Erythroblast (primary cell): Measurements from ENCODE around the gene BMP7.

ENCODE experiments used
- DNase-seq, 2 experiments: peaks; one replicate each; lab custom pipeline; 2025; lab: John Stamatoyannopoulos, UW
- GATA1 ChIP-seq: IDR thresholded peaks from 2 replicates; pipeline ENCODE4 v1.6.1; 2011; ENCODE audit warnings: low read depth, mild to moderate bottlenecking, control low read depth, low read length, moderate library complexity
- POLR2A ChIP-seq: IDR thresholded peaks from 2 replicates; pipeline ENCODE4 v1.6.1; 2011; ENCODE audit warnings: mild to moderate bottlenecking, low read length

The BMP7 gene

GRCh38 chr20:57137676-57138075 is 128.8 kb downstream of the BMP7 start:
- no peak for DNase-seq
- TF ChIP-seq GATA1 (no peak), POLR2A (no peak)

GRCh38 chr20:57136734-57137133 is 129.7 kb downstream of the BMP7 start:
- DNase-seq = no peak
- no peak for TF ChIP-seq GATA1
- TF ChIP-seq POLR2A = no peak

- no peak for TF ChIP-seq POLR2A
- TF ChIP-seq GATA1 = no peak
- DNase-seq = no peak
Measured at GRCh38 chr20:57135875-57136274, 130.6 kb downstream of the BMP7 start.

GRCh38 chr20:57134804-57135203 is 131.6 kb downstream of the BMP7 start:
- no peak for DNase-seq
- TF ChIP-seq POLR2A = no peak
- no peak for TF ChIP-seq GATA1

- TF ChIP-seq POLR2A = no peak
- TF ChIP-seq GATA1 = no peak
- no peak for DNase-seq
Measured at GRCh38 chr20:57133926-57134650, 132.4 kb downstream of the BMP7 start.

GRCh38 chr20:57131601-57132391 is 134.6 kb downstream of the BMP7 start:
- TF ChIP-seq POLR2A = no peak
- no peak for TF ChIP-seq GATA1
- no peak for DNase-seq

- no peak for DNase-seq
- TF ChIP-seq POLR2A (no peak), GATA1 (no peak)
Measured at GRCh38 chr20:57131077-57131476, 135.4 kb downstream of the BMP7 start.

GRCh38 chr20:57130160-57130772 is 136.2 kb downstream of the BMP7 start:
- DNase-seq = no peak
- TF ChIP-seq POLR2A (no peak), GATA1 (no peak)

- no peak for DNase-seq
- TF ChIP-seq GATA1 (no peak), POLR2A (no peak)
Measured at GRCh38 chr20:57129303-57129702, 137.1 kb downstream of the BMP7 start.

- DNase-seq = no peak
- TF ChIP-seq POLR2A (no peak), GATA1 (no peak)
Measured at GRCh38 chr20:57128044-57128757, 138.2 kb downstream of the BMP7 start.

- TF ChIP-seq GATA1 (no peak), POLR2A (no peak)
- no peak for DNase-seq
Measured at GRCh38 chr20:57126481-57127092, 139.9 kb downstream of the BMP7 start.

GRCh38 chr20:57124800-57125517 is 141.5 kb downstream of the BMP7 start:
- TF ChIP-seq GATA1 = no peak
- no peak for TF ChIP-seq POLR2A
- no peak for DNase-seq
